Measurements from ENCODE around the gene EMILIN2. TPM values are rescaled to one million over a fixed set of nuclear protein-coding genes. Genes with fewer than 3 reads are reported as not detected.

Gene EMILIN2
- total and polyA plus RNA-seq, 2 donors from 2014 or later: 4.3 to 24.0 TPM

- FAIRE-seq (no peak), DNase-seq (peak in 1 of 5 donors; percentile 52)
- Histone ChIP-seq H3K4me3 (ENCODE audit: low read length in 3 of 3) (no peak overlapping the region), H3K27me3 (ENCODE audit: control insufficient read depth, insufficient read depth, low read length) (no peaks in the 10 kb centered on the region), H3K9me3 (ENCODE audit: control insufficient read depth in 2 of 3, insufficient read depth in 1 of 3, low read length in 3 of 3) (no peaks in the 10 kb centered on the region), H3K9ac (ENCODE audit: low read length in 3 of 3) (no peak overlapping the region), H3K27ac (ENCODE audit: low read depth in 2 of 2, low read length in 2 of 2) (no peak overlapping the region), H3K36me3 (ENCODE audit: control insufficient read depth in 2 of 3, insufficient read depth in 3 of 3, low read length in 3 of 3) (peaks cover 0 to 67% (median 49%) of the 10 kb centered on the region in 3 donors), H3K4me1 (ENCODE audit: control insufficient read depth in 2 of 3, insufficient read depth in 2 of 3, low read depth in 1 of 3, low read length in 3 of 3) (peaks cover 0 to 10% (median 5%) of the 10 kb centered on the region in 3 donors)
- intact Hi-C loops (cut with DNase I): no loop called here
- no peak for TF ChIP-seq CTCF (IDR thresholded peaks at IDR 0.05; ENCODE audit: borderline replicate concordance, extremely low read depth, insufficient read depth)
Measured at GRCh38 chr18:2920546-2921343, 73.9 kb downstream of the EMILIN2 start.

GRCh38 chr18:2921778-2922177, 75.0 kb downstream of the EMILIN2 start:
- H3K36me3 ChIP-seq (ENCODE audit: control insufficient read depth in 2 of 3, insufficient read depth in 3 of 3, low read length in 3 of 3): peaks cover 0 to 70% (median 49%) of the 10 kb centered on the region in 3 donors
- no peak for FAIRE-seq
- peak in 1 of 5 donors; percentile 74 for DNase-seq

GRCh38 chr18:2923464-2923863, 76.7 kb downstream of the EMILIN2 start:
- H3K9me3 ChIP-seq (ENCODE audit: control insufficient read depth in 2 of 3, insufficient read depth in 1 of 3, low read length in 3 of 3): no peaks in the 10 kb centered on the region
- no peak overlapping the region for H3K9ac ChIP-seq (ENCODE audit: low read length in 3 of 3)
- intact Hi-C loops (cut with DNase I): no loop called here
- FAIRE-seq (no peak), DNase-seq (no peak)
- H3K4me3 ChIP-seq (ENCODE audit: low read length in 3 of 3): no peak overlapping the region
- H3K27ac ChIP-seq (ENCODE audit: low read depth in 2 of 2, low read length in 2 of 2): no peak overlapping the region
- H3K27me3 ChIP-seq (ENCODE audit: control insufficient read depth, insufficient read depth, low read length): no peaks in the 10 kb centered on the region
- no peak for TF ChIP-seq CTCF (IDR thresholded peaks at IDR 0.05; ENCODE audit: borderline replicate concordance, extremely low read depth, insufficient read depth)
- H3K4me1 ChIP-seq (ENCODE audit: control insufficient read depth in 2 of 3, insufficient read depth in 2 of 3, low read depth in 1 of 3, low read length in 3 of 3): no peaks in the 10 kb centered on the region
- H3K36me3 ChIP-seq (ENCODE audit: control insufficient read depth in 2 of 3, insufficient read depth in 3 of 3, low read length in 3 of 3): peaks cover 0 to 86% (median 62%) of the 10 kb centered on the region in 3 donors

More at GRCh38 chr18:2921778-2922177, 75.0 kb downstream of the EMILIN2 start:
- Histone ChIP-seq H3K9ac (ENCODE audit: low read length in 3 of 3) (no peak overlapping the region), H3K4me3 (ENCODE audit: low read length in 3 of 3) (no peak overlapping the region), H3K4me1 (ENCODE audit: control insufficient read depth in 2 of 3, insufficient read depth in 2 of 3, low read depth in 1 of 3, low read length in 3 of 3) (peaks cover 0 to 5% (median 4%) of the 10 kb centered on the region in 3 donors), H3K9me3 (ENCODE audit: control insufficient read depth in 2 of 3, insufficient read depth in 1 of 3, low read length in 3 of 3) (no peaks in the 10 kb centered on the region), H3K27ac (ENCODE audit: low read depth in 2 of 2, low read length in 2 of 2) (no peak overlapping the region), H3K27me3 (ENCODE audit: control insufficient read depth, insufficient read depth, low read length) (no peaks in the 10 kb centered on the region)
- TF ChIP-seq CTCF (IDR thresholded peaks at IDR 0.05; ENCODE audit: borderline replicate concordance, extremely low read depth, insufficient read depth): no peak
- intact Hi-C loops (cut with DNase I): no loop called here
